Right ventricle myocardium superior (tissue), 1 donor: ENCODE results near the gene XPNPEP3. TPM values are rescaled to one million over a fixed set of nuclear protein-coding genes. Genes with fewer than 3 reads are reported as not detected.
"Not testable (repeated sequence)": the region's sequence is repeated elsewhere in the genome, so short reads cannot be mapped to it uniquely, and the experiment has no call there.

ENCODE experiments used
- ATAC-seq: fragments of 200-7000 bp; cut with Tn5 transposase; one replicate; pipeline ENCODE4 v1.9.1; 2020; ENCODE audit warnings: mild to moderate bottlenecking; ENCODE audit not compliant: poor library complexity
- DNase-seq: peaks from one replicate; pipeline ENCODE4 v3.0.0-alpha.2; 2020
- intact Hi-C: fragments of 100-400 bp; cut with DNase I; formaldehyde crosslinking; loops from one replicate; pipeline ENCODE4 v1.11.2; 2022
- long read RNA-seq: library from polyadenylated mRNA; unstranded; transcript quantifications from one replicate; pipeline ENCODE4 v2.0.0, GENCODE V29; 2021
- total RNA-seq: library from RNA; stranded (reverse); fragmentation: NEBNext Ultra II Directional; extraction: Animal tissue kit (Norgen Biotek cat#: 25700); gene quantifications from one replicate; pipeline ENCODE4 v1.2.1, GENCODE V29; 2021
- donor health status: DM: no; HTN: yes; CAD: no; lungs with severe emphysema.

XPNPEP3 gene
- total RNA-seq, result 21.9 TPM
- long read RNA-seq, full-length matches to known transcripts, result 8 of 20 reads
- long read RNA-seq, partial matches to known transcripts, result 1 of 20 reads
- long read RNA-seq, other reads (novel, unspliced or antisense), result 11 of 20 reads

GRCh38 chr22:40856513-40857308 lies at the start of gene XPNPEP3, which contains the start of gene ST13:
XPNPEP3 (plus strand) TSS chr22:40857148; CDS start chr22:40857182, 34 bp downstream.
ST13 (minus strand) TSS chr22:40856639; CDS start chr22:40856540, 99 bp downstream.
- ATAC-seq, result peak; percentile 98
- intact Hi-C loops, result no loop called here

DNA sequence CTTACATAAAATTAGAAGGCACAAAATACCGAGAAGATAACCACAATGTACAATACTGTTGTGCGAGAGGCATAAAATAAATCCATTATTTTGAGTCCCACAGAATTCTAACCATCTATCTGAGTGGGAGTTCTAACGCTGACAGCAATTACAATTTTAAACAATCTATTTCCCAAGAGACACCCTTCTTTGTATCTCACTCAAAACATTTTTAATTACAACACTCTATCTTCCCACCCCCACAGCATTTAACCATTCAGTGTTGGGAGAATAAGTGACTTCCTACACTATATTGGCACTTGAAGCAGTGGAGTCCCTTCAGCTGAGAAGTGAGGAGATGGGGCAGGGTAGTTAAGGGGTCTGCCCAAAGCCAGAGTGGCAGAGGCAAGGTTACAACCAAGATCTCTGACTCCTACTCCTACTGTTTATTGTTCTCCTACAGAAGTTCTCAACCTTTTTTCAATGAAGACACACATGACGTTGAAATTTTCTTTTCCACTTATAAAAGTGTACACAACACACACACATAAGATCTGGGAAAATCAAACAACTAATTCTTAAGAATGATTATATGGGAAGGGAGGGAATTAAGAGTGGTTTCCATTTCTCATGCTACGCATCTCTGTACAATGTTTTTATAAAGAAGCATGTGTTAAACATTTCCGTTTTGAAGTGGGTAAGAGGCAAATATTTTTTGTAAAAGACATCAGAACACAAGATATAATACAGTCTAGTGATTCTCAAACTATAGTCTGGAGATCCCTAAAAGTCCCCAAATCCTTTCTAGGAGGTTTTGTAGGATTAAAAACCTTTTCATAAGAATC lies 48.7 kb upstream of the XPNPEP3 start:
- DNase-seq (no peak), ATAC-seq (no peak)
- intact Hi-C loops, result no loop called here

More at GRCh38 chr22:40856513-40857308, at the start of gene XPNPEP3, which contains the start of gene ST13:
- peak; percentile 98 for DNase-seq

DNA sequence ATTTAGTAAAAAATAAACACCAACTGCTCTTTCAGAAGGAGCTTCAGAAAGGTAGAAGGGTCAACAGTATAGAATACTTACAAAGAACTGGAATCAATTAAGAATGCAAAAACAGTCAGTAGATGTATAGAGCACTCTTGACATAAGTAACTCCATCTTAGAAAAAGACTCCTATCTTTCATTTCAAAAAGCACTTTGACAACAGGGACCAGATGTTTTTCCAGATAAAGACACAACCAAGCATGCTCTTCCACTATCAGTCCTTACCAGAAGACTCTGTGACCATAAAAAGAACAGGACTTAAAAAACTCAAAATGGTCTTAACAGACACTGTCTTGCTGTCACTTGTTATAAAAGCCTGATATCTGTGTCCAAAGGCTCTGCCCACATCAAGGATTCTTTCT lies 43.0 kb upstream of the XPNPEP3 start:
- intact Hi-C loops, result no loop called here
- DNase-seq, result no peak
- ATAC-seq, result no peak

- no peak for DNase-seq
- intact Hi-C loops, result no loop called here
- ATAC-seq, result no peak
Measured at GRCh38 chr22:40817737-40818136, 39.2 kb upstream of the XPNPEP3 start.

DNA sequence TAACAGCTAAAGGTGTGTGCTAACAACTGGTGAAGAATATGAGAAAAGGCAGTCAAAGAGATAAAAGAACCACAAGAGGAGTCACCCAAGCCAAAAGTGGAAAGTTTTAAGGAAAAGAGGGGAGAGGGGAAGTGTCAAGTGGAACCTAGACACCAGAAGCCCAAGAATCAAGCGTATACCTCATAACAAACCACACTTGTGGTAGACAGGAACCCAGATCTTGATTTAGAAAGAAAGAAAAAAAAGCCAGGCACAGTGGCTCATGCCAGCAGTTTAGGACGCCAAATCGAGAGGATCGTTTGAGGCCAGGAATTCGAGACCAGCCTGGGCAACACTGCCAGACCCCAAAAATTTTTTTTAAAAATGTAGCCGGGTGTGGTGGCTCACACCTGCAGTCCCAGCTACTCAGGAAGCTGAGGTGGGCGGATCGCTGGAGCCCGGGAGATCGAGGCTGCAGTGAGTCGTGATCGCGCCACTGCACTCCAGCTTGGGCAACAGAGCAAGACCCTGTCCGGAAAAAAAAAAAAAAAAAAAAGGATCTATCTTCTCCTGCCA lies 38.7 kb upstream of the XPNPEP3 start:
- intact Hi-C loops, result no loop called here
- no peak for ATAC-seq
- DNase-seq, result no peak

GRCh38 chr22:40818747-40819598 lies 38.0 kb upstream of the XPNPEP3 start, which contains the start of gene SLC25A17:
SLC25A17 (minus strand) TSS chr22:40819346; CDS start chr22:40819248, 98 bp downstream.
- ATAC-seq (peak; percentile 98), DNase-seq (peak; percentile 92)
- intact Hi-C loops, result no loop called here

DNA sequence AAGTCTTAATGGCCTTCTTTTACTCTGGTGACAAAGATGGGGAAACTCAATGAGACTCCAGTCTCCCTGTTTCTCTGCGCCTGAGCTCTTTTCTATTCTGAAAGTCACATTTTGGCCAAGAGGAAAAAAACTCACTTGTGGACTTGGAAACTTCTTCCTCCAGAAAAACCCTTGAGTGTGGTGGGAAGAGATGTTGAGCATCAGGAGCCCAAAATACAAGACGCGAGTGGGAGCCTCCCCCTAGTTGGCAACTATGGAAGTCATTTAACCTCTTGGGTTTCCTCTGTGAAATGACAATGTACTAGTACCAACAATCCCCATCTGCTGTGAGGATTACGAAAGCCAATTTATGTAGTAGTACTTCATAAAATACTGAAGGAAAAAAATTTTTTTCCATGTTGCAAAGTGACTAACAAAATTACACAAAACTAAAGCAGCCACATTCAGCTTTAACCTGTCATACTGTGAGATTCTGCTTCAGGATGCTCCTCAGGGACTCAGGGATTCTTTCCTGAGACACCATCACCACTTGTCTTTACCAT lies 37.3 kb upstream of the XPNPEP3 start:
- ATAC-seq (no peak), DNase-seq (no peak)
- intact Hi-C loops, result no loop called here

DNA sequence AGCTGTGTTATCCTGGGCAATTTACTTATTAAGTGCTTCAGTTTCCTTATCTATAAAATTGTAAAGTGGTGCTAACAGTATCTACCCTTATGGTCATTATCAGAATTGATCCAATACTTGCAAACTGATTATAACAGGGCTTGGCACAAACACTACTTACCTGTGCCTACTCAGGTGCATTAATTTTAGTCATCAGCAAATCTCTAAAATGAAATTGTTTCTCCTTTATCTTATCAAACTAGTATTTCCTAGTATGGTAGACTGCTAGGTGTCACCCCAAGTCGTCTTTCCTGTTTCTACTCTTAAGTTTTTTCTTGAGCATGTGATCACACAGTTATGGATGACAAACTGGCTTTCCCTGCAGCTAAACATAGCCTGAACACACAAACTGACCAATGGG lies 33.5 kb upstream of the XPNPEP3 start:
- DNase-seq (no peak), ATAC-seq (no peak)
- intact Hi-C loops, result no loop called here

- ATAC-seq, intact Hi-C loops: not testable (repeated sequence)
Measured at GRCh38 chr22:40826292-40826691, 30.7 kb upstream of the XPNPEP3 start.

GRCh38 chr22:40826984-40827741 lies 29.8 kb upstream of the XPNPEP3 start:
- intact Hi-C loops, result no loop called here
- DNase-seq, result no peak
- no peak for ATAC-seq

More at GRCh38 chr22:40826292-40826691, 30.7 kb upstream of the XPNPEP3 start:
- not testable (repeated sequence) for DNase-seq

- ATAC-seq (no peak), DNase-seq (no peak)
- intact Hi-C loops, result no loop called here
Measured at GRCh38 chr22:40829131-40829530, 27.8 kb upstream of the XPNPEP3 start.

GRCh38 chr22:40834619-40835018 lies 22.3 kb upstream of the XPNPEP3 start:
- DNase-seq (no peak), ATAC-seq (no peak)
- intact Hi-C loops, result loop anchor here (10.0 kb wide), 1 partner anchor 330 kb away; no protein-coding TSS in a partner anchor

DNA sequence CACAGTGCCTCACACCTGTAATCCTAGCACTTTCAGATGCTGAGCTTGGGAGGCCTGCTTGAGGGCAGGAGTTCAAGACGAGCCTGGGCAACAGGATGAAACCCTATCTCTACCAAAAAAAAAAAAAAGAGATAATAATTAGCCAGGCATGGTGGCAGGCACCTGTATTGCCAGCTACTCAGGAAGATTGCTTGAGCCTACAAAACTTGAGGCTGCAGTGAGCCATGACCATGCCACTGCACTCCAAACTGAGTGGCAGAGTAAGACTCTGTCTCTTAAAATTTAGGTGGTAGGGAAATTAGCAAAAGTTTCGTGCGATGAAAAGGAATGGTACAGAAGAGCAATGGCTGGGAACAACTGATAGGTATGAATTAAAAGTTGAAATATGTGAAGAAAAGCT lies 18.5 kb upstream of the XPNPEP3 start:
- no peak for ATAC-seq
- no peak for DNase-seq
- intact Hi-C loops, result loop anchor here (10.0 kb wide), 1 partner anchor 326 kb away; no protein-coding TSS in a partner anchor

- DNase-seq, result no peak
- intact Hi-C loops, result no loop called here
- no peak for ATAC-seq
Measured at GRCh38 chr22:40844951-40845350, 12.0 kb upstream of the XPNPEP3 start.

DNA sequence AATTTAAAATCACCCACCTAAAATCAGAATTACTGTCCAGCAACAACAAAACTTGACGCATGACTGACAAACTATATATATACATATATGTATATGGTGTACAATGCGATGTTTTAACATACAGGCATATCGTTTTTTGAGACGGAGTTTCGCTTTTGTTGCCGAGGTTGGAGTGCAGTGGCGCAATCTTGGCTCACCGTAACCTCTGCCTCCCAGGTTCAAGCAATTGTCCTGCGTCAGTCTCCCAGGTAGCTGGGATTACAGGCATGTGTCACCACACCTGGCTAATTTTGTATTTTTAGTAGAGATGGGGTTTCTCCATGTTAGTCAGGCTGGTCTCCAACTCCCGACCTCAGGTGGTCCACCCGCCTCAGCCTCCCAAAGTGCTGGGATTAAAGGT lies 11.1 kb upstream of the XPNPEP3 start:
- DNase-seq, intact Hi-C loops, ATAC-seq: not testable (repeated sequence)

- ATAC-seq (no peak), DNase-seq (no peak)
- intact Hi-C loops, result no loop called here
Measured at GRCh38 chr22:40853333-40853732, 3.6 kb upstream of the XPNPEP3 start.

GRCh38 chr22:40853961-40854360 lies 3.0 kb upstream of the XPNPEP3 start:
- no peak for DNase-seq
- ATAC-seq, result no peak
- intact Hi-C loops, result no loop called here
